GM18517 (cell line): ENCODE data around the gene CYBC1.
A peak's percentile ranks its signal among the peaks of the same experiment; 100 is the strongest.

Experiments
- ATAC-seq: cut with Tn5 transposase; IDR thresholded peaks from one replicate; pipeline ENCODE4 v1.9.1; 2021; ENCODE audit warnings: mild to moderate bottlenecking, moderate library complexity; ENCODE audit not compliant: unreplicated experiment

Gene CYBC1

DNA sequence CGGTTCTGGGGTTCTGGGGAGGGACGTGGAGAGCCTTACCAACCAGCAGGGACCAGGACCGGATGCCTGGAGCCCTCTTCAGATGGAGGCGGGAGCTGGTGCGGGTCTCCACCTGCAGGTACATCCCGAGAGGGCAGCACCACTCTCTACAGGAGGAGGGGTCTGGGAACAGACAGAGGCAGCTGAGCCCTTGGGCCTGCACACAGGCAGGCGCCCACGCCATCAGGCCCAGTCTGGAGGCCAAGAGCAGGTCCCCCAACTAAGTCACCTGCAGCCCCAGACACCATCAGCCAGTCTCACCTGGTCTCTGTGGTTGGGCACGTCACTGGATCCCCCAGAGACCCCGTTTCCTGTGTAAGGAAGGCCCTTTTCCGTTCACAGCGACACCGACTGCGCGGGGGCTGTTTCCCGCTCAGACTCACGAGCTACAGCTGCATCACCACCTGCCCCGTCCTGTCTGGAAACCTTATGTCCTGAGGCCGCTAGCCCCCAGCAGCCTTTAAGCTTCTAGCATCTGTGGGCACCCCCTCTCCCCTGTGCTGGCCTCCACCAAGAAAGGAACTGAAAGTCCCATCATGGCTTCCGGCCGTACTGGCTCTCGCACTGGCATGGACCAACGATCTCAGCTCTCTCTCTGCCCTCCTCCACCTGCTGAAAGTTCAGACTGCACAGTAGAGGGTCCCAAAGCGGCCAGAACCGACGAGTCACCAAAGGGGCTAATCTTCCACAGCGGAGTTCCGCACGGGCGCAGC, 1.2 kb downstream of the CYBC1 start:
- peak; percentile 54 for ATAC-seq

DNA sequence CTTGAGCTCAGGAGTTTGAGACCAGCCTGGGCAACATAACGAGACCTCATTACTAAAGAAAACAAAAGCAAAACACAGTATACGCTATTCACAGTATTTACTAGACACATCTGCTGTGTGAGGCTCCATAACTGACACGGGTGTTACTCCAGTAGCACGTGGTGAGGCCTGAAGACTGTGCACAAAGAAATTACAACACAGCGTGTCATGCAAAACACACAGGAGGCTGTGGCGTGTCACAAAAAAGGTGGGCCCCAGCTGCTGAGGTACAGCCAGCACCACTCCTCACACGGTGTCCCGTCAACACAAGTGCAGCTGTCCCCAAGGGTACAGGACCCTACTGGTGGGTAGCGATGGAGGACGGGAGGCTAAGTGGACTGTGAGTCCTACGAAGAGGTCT, 2.7 kb downstream of the CYBC1 start:
- ATAC-seq: no peak

DNA sequence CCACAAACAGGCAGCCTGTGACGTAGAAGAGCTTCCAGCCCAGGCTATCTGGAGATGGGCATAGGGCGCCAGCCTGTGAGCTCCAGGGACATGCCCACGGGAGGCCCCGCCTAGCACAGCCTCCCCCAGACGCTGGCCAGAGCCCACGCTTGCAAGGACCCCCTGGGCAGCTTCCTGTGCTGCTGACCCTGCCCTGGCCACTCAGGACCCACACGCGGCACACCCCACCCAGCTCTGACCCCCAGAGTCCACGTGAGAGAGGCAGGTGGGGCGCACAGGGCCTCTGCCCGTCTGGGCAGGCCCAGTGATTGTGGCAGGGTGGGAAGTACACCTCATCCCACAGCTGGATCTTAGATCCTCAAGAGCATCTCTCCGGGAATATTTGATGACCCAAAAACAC, 3.9 kb downstream of the CYBC1 start:
- ATAC-seq: no peak

DNA sequence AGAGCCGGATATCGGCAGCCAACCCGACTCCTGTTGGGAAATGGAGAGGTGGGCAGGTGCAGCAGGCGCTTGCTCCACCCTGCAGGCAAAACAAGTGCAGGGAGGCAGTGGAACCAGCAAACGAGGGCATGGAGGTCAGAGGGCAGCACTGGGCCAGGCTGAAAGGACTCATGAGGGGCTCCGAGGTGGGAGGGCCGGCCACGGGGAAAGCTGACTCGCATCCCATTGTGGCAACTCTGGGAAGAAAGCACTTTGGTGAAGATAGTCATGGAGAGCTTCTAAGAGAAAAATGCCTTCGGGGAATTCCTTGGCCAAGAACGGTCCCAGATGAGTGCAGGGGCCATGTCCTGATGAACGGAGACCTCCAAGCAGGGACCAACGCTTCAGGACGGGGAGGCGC, 4.4 kb downstream of the CYBC1 start:
- ATAC-seq: no peak

DNA sequence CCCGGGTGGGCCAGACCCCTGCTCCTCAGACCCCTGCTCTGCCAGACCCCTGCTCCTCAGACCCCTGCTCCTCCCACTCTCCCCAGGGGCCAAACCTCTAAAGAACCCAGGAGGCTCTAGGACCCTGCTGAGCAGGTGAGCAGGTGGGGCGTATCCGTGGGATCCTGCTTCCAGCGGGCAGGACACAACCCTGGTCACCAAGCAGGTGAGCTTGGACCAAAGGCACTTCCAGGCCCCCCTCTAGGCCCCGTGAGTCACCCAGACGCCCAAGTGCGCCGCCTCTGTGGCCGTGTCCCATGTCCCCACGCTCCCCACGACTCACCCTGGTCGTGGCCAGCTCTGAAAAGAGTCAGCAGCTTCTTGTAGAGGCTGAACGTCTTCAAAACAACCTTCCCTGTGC, 5.0 kb downstream of the CYBC1 start:
- ATAC-seq: no peak

DNA sequence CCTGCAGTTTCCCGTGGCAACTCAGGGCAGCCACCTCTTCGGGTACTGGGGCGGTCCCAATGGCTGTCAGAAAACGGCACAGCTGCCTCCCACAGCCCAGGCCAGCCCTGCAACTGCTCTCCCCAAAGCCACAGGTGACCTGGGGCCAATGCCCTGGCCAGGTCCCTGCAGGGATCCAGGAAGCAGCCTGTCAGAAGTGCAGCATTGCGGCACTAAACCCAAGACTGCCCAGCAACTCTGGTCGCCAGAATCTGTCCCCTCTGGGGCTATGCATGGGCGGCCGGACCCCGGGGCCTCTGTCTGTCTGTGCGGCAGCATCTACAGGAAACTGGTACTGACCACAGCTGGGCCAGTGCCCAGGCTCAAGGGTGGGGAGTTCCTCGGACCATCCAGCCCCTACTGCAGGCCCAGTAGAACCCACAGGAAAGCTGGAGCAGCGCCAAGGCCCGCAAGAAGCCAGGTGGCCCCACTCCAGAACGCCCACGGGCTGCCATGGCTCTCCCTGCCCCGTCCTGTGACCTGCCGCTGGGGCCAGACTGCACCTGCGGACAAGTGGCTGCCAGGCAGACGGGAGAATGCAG, 5.5 kb downstream of the CYBC1 start:
- no peak for ATAC-seq

DNA sequence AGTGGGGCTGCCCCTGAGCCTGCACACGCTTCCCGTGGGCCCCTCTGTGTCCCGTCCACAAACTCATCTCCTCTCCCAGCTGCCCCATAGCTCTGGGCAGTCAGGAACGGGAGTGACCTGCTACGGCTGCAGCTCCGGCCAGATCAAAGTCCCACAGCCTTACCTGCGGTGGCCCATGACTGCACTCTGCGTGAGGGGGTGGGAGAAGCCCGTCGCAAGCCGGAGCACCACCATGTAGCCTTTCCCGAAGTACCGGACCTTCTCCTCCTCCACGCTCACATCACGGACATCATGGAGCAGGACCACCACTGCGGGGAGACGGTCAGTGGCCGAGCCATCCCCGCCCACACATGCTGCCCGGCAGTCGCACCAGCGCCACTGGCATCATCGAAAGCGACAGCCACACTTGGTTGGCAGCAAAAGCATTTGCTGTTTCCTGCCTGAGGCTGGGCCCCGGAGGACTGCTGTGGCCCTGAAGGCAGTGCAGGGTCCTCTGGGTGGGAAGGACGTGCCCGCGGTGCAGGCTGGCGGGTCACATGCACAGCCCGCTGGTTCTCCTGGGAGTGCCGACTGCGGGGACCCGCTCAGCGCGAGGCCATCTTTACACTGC, 6.2 kb downstream of the CYBC1 start:
- no peak for ATAC-seq

DNA sequence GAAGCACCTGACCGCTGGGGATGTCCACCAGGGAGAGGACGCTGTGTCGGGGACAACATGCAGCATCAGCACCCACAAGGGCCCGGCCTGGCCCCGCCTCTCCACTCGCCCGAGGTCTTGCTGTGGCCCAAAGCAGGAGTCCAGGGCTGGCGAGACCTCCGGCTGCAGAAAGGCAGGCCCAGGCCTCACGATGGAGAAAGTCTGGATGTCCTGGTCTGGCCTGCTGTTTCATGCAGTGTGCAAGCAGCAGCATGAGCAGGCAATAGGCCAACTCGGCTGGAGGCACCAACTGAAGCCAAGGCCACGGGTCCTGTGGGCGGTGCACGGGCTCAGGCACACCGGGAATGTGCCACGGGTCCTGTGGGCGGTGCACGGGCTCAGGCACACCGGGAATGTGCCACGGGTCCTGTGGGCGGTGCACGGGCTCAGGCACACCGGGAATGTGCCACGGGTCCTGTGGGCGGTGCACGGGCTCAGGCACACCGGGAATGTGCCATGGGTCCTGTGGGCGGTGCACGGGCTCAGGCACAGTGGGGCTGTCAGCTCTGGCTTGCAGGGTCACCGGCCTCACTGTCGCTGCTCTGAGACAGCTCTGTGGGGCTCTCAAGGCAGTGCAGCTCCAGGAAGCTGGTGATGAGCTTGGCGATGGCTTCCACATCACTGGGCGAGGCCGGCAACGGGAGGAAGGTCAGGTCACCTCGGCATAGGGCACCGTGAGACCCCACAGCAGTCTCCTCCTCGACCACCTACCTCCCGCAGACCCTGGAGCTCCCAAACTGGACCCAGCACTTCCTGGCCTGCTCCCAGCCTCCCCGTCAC, 6.9 kb downstream of the CYBC1 start:
- ATAC-seq: no peak

DNA sequence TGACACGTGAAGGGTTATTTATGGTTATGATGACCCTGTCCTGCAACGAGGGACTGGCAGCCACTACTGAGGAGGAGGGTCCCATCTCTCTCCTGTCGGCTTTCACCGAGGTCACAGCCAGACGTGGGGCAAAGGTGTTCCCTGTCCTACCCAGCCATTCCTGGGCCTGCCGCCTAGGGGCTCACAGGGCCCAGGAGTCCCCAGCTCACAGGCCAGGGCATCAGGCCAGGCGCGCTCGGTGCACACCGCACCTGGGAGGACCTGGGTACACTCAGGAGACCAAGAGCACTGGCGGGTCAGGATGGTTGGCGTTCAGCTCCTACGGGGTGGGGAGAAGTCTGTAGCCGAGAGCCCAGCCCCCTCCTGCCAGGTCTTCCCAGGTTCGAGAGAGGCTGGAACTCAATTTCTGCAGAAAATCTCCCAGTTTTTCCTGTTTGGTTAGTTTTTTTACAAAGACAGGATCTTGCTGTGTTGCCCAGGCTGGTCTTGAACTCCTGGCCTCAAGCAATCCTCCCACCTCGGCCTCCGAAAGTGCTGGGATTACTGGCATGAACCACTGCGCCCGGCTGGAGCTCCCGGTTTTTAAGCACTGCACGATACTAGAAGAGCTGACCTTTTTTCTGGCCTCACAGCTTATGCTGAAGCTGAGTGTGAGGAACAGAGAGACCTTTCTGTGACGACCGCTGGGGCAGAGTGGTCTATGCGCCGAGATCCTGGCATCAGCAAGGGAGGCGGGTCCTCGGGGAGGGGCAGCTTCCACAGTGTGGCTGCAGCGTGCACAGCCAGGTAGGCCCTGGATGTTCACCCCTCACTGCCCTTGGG, 7.7 kb downstream of the CYBC1 start:
- no peak for ATAC-seq

DNA sequence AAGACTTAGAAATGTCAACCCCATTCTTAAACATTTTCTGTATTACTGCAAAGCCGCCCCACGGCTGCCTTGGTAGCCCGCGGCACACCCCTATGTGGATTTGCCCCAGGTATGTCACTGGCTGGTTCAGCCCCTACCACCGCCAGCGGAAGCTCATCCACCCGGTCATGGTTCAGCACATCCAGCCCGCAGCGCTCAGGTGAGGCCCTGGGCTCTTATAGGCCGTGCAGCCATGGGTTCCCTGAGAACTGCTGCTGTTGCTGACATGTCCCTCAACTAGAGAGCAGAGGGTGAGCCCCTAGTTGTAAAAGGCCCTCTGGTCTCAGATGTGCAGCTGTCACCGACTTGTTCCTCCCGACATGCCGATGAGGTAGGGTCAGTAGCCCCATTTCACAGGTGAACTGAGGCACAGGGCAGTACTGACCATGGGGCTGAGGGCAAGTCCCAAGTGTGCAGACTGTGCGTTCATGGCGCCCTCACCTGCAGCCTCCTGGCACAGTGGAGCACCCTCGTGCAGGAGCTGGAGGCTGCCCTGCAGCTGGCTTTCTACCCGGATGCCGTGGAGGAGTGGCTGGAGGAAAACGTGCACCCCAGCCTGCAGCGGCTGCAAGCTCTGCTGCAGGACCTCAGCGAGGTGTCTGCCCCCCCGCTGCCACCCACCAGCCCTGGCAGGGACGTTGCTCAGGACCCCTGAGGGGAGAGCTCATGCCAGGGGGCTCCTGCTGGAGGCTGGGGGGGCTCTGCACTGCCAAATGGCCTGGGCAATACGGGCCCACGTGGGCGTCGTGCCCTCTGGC, 8.7 kb downstream of the CYBC1 start:
- no peak for ATAC-seq

DNA sequence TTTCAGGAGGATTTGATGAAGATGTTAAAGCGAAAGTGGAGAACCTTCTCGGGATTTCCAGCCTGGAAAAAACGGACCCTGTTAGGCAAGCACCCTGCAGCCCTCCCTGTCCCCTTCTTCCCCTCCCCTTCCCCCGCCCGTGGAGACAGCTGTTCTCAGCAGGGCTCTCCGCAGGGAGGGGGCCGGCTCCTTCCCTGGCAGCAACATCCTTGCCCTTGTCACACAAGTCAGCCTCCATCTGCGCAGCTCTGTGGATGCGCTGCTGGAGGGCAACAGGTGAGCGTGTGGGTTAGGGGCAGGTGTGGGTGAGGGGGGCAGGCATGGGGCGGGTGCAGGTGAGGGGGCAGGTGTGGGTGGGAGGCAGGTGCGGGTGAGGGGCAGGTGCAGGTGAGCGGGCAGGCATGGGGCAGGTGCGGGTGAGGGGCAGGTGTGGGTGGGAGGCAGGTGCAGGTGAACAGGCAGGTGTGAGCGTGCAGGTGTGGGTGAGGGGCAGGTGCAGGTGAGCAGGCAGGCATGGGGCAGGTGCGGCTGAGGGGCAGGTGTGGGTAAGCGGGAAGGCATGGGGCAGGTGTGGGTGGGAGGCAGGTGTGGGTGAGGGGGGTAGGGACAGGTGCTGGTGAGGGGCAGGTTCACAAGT, 9.4 kb downstream of the CYBC1 start:
- no peak for ATAC-seq

DNA sequence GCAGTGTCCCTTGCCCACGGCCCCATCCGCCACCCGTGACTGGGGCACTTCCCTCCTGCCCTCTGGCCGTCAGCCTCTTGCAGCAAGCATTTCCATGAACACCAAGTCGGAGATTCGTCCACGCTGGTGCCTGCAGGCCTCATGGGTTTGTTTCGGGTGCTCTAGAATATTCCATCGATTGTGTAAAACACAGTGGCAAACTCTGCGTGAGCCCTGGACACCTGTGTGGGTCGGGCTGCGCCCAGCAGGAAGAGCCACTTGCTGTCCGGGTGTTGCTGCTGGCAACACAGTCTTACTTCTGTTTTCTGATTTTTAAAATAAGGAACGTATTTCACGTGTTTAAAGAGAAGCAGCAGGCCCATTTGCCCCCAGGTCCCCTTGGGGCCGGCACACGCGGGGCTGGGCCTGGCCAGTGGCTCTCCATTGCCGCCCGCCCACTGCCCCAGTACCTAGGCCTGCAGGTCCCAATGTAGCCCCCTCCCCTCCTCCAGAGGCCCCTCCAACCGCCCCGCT, 10.0 kb downstream of the CYBC1 start:
- ATAC-seq: no peak

DNA sequence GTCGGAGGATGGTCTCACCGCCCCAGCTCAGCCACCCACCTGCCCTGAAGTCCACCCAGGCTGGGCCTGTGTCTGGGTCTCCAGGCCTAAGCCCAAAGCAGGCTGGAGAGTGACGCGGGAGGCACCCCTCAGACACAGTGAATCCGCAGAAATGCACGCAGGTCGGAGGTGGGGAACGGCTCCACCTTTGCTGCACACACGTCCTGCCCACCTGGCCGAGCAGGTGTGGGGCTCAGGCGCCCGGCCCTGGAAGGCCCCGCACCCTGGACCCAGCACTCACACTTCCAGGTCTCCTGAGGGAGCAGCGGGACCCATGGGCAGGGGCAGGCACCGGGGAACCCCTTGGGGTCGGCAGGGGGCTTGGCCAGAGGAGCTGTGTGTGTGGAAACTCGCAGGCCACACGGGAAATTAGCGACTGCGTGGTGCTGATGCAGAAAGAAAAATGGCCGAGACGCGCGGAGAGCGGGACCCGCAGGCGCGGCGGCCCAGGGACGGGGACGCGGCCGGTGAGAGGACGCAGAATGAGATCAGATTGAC, 10.7 kb downstream of the CYBC1 start:
- no peak for ATAC-seq

DNA sequence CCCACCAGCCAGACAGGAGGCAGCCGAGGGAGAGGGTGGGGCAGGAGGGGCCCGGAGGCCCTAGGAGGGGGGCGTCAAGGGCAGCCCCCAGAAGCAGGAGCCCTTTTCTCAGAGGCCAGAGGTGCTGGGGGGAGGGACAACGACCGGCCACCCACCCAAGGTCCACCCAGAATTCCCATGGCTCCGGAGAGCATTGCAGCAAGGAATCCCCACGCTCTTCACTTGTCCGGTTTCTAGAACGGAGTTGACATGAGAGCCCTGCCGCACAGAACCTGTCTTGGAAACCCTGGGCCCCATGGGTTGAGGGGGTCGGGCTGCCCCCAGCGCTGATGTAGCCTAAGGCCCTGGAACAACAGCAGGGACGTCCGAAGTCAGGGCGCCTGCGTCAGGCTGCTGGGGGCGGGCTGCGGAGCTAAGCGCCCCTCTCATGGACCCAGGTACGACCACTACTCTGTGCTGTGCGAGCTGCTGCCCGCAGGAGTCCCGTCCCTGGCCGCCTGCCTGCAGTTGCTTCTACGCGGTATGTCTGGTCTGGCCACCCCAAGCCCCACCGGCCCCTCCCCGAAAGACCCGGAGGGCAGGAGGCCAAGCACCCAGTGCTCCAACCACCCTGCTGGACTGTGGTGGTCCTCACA, 11.2 kb downstream of the CYBC1 start:
- ATAC-seq: no peak

DNA sequence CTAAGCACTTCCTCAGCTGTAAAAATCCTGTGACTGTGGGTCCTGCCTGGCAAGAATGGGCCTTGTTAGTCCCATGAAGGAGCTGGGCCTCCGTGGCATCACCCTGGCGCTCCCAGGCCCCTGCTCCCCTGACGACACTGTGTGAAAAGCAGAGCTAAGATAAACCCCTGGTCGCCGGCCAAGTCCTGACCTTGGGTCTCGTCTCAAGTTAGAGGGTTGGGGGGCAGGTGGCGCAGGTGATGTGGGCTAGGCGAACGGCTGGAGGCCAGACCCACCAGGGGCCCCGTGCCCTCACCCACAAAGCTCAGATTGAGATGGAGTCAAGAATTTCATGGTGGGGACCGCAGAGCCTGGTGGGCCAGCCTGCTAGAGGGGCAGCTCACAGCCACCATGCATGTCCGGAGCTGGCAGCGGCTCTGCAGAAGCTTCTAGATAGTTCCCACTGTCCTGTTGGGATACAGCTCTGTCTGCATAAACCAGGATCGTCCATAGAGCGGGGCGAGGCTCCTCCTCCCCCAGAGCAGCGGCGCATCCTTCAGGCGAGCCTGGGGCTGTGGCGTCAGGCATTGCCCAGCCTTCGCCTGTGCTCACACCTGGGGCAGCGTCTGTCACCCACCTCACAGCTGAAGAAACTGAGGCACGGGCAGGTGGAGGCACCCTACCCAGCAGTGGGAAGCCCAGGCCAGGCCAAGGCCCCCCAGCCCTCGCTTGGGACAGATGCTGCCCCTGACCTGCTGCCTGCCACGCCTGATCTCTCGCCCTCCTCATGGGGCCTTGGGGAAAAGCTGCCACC, 12.0 kb downstream of the CYBC1 start:
- no peak for ATAC-seq

DNA sequence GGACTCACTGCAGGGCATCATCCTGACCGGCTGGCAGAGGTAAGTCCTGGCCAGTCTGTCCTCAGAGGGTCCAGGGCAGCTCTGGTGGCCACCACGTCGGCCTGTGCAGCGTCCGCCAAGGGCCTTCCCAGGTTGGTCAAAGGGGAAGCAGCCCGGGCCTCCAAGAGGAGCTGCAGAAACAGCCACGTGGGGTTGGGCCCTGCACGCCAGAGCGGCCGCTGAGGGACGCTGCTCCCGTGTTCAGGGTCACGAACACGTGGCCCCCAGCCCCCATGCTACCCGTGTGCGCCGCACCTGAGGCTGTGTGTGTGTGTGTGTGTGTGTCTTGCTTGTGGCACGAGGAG, 13.3 kb downstream of the CYBC1 start:
- no peak for ATAC-seq

DNA sequence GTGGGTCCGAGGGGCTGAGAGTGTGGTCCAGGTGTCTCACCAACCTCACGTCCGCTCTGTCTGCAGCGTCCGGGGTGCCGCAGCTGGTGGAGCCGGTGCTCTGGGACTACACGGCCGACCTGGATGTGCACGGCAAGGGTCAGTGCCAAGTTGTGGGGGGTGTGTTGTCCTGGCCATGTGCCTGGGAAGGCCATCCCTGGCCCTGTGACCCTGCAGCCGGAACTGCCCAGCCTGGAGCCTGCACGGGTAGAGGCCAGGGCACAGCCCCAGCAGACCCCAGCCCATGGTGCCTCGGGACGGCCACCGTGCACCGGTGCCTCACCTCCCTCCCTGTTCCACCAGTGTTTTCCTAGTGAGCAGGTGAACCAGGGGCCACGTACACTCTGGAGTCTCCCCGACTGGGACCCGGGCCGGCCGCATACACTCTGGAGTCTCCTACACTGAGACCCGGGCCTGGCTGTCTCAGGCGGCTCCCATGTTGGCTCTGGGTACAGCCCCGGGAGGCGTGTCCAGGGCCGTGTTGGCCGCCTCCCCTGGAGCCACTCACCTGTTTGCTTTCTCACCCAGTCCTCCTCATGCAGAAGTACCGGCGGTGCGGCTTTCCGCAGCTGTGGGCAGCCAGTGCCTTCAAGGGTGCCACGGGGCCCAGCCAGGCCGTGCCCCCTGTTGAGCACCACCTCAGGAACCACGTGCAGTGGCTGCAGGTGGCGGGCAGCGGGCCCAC, 13.8 kb downstream of the CYBC1 start:
- no peak for ATAC-seq
